ELR (cell line): Measurements from ENCODE around the gene TNIP2.
"Not testable (repeated sequence)": the region's sequence is repeated elsewhere in the genome, so short reads cannot be mapped to it uniquely, and the experiment has no call there.

ENCODE experiments used
- DNase-seq: peaks from one replicate; pipeline ENCODE4 v3.0.0-alpha.2; 2015; ENCODE audit warnings: low read depth

Gene TNIP2

GRCh38 chr4:2794486-2795299 lies 38.6 kb upstream of the TNIP2 start:
- peak; percentile 76 for DNase-seq

- peak; percentile 74 for DNase-seq
These were observed 37.7 kb upstream of the TNIP2 start for GRCh38 chr4:2793586-2794485.

GRCh38 chr4:2792711-2793585 lies 36.8 kb upstream of the TNIP2 start, which contains the start of gene SH3BP2:
TSS of gene SH3BP2 (plus strand) at chr4:2793085. CDS start at chr4:2820618, 27,533 bp downstream.
- DNase-seq: peak; percentile 79

GRCh38 chr4:2792396-2792710 lies 36.2 kb upstream of the TNIP2 start:
- DNase-seq: no peak

- no peak for DNase-seq
These were observed 35.6 kb upstream of the TNIP2 start for GRCh38 chr4:2791518-2792395.

GRCh38 chr4:2790583-2791517 lies 34.7 kb upstream of the TNIP2 start:
- DNase-seq: no peak

- DNase-seq: no peak
These were observed 33.9 kb upstream of the TNIP2 start for GRCh38 chr4:2789793-2790582.

- no peak for DNase-seq
These were observed 33.2 kb upstream of the TNIP2 start for GRCh38 chr4:2789351-2789750.

GRCh38 chr4:2788532-2789103 lies 32.5 kb upstream of the TNIP2 start:
- DNase-seq: no peak

- DNase-seq: no peak
These were observed 32.0 kb upstream of the TNIP2 start for GRCh38 chr4:2788101-2788500.

GRCh38 chr4:2787230-2788100 lies 31.3 kb upstream of the TNIP2 start:
- DNase-seq: no peak

- no peak for DNase-seq
These were observed 30.7 kb upstream of the TNIP2 start for GRCh38 chr4:2786794-2787229.

GRCh38 chr4:2786152-2786671 lies 30.1 kb upstream of the TNIP2 start:
- no peak for DNase-seq

GRCh38 chr4:2785613-2786012 lies 29.5 kb upstream of the TNIP2 start:
- no peak for DNase-seq

- DNase-seq: no peak
These were observed 27.7 kb upstream of the TNIP2 start for GRCh38 chr4:2783790-2784189.

GRCh38 chr4:2781911-2782310 lies 25.8 kb upstream of the TNIP2 start:
- no peak for DNase-seq

- DNase-seq: not testable (repeated sequence)
These were observed 24.5 kb upstream of the TNIP2 start for GRCh38 chr4:2780643-2781042.
